ENCODE data around the gene NRCAM. TPM values are rescaled to one million over a fixed set of nuclear protein-coding genes. Genes with fewer than 3 reads are reported as not detected.

The NRCAM gene
- total RNA-seq, 1 donor from 2014 or later: 7.9 TPM

DNA sequence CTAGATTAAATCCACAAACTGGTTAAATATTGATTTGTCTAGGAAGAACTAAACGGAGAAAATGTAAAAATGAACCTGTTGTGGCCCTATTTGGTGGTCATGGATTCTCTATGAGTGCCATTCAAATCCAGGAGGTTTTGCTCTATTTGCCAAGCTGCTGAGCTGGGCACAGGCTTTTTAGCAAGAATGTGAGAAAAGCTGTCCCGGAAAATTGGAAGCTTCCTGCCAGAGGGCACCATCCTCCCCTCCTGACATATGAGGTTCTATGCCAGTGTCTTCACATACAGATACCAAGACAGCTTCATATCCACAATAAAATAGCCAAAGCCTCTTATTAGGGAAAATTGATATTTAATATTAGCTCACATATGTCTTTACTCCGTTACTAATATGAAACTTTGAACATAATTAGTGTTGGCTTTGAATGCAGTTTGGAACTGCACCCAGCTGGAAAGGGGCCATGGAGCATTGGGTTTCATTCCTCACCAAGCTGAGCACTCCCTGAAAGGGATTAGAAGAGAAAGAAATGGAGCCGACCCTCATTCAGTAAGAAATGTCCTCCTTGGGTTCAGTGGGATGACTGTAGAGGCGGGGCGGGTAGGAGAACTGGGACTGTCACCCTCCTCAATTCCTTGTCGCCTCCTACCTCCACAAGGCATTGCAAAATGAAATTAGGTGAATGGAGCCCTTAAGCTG, 47.8 kb downstream of the NRCAM start:
- Histone ChIP-seq H3K27ac (no peak overlapping the region), H3K36me3 (no peaks in the 10 kb centered on the region), H3K9me3 (no peaks in the 10 kb centered on the region), H3K4me3 (no peak overlapping the region), H3K27me3 (no peaks in the 10 kb centered on the region), H3K4me1 (no peaks in the 10 kb centered on the region)
- TF ChIP-seq POLR2AphosphoS5 (IDR thresholded peaks at IDR 0.05; ENCODE audit: insufficient read depth in 1 of 2, low read depth in 1 of 2) (no peak), POLR2A (IDR thresholded peaks at IDR 0.05) (no peak)
- TF ChIP-seq, protein P1, sequence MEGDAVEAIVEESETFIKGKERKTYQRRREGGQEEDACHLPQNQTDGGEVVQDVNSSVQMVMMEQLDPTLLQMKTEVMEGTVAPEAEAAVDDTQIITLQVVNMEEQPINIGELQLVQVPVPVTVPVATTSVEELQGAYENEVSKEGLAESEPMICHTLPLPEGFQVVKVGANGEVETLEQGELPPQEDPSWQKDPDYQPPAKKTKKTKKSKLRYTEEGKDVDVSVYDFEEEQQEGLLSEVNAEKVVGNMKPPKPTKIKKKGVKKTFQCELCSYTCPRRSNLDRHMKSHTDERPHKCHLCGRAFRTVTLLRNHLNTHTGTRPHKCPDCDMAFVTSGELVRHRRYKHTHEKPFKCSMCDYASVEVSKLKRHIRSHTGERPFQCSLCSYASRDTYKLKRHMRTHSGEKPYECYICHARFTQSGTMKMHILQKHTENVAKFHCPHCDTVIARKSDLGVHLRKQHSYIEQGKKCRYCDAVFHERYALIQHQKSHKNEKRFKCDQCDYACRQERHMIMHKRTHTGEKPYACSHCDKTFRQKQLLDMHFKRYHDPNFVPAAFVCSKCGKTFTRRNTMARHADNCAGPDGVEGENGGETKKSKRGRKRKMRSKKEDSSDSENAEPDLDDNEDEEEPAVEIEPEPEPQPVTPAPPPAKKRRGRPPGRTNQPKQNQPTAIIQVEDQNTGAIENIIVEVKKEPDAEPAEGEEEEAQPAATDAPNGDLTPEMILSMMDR (IDR thresholded peaks at IDR 0.05): no peak
- intact Hi-C loops (cut with DNase I): no loop called here
- DNase-seq (ENCODE audit: extremely low spot score in 2 of 2): no peak

DNA sequence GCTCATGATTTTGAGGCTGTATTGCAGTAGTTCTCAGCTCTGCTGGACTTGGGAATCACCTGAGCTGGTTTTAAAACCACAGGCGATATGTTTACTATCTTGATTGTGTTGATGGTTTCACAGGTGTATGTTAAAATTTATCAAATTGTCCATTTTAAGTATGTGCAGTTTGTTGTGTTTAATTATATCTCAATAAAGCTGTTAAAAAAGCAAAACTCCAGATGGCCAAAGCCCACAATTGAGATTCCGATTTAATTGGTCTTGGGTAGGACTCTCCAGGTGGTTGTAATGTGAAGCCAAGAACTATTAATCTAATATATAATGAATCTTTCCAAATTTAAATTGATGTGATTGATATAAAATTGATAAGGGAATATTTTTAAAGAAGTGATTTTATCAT, 48.6 kb downstream of the NRCAM start:
- Histone ChIP-seq H3K27me3 (no peaks in the 10 kb centered on the region), H3K27ac (no peak overlapping the region), H3K4me3 (no peak overlapping the region), H3K4me1 (no peaks in the 10 kb centered on the region), H3K36me3 (no peaks in the 10 kb centered on the region), H3K9me3 (no peaks in the 10 kb centered on the region)
- TF ChIP-seq POLR2A (IDR thresholded peaks at IDR 0.05): no peak
- TF ChIP-seq POLR2AphosphoS5 (IDR thresholded peaks at IDR 0.05; ENCODE audit: insufficient read depth in 1 of 2, low read depth in 1 of 2): no peak
- TF ChIP-seq, protein P1 (IDR thresholded peaks at IDR 0.05): no peak
- no peak for DNase-seq (ENCODE audit: extremely low spot score in 2 of 2)
- intact Hi-C loops (cut with DNase I): no loop called here

DNA sequence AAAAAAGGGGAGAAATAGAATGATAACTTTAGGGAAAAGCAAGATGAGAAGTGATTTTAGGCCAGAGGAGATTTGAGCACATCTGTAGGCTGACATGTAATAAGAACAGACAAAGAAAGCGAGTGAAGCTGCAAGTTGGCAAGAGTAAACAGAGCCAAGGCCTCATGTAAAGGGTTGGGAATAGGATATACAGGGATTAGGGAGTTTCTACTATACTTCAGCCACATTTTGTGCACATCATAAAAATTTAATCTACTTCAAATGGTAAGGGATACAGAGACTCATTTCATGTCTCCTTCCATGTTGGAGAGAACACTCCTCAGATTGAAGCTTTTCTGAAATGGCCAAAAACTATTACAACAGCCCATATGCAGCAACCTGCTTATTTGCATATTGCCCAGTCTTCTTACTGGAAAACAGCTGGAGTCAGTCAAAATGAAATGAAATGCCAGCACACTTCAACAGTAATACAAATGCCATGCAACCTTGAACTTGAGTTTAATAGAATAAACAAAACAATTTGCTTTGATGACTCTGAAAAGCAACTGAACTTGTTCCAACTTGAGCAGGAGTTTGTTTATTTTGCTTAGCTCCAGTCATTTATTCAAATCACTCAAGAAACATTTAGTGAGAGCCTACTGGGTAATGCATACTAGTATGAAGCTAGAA, 49.9 kb downstream of the NRCAM start:
- Histone ChIP-seq H3K4me3 (no peak overlapping the region), H3K36me3 (no peaks in the 10 kb centered on the region), H3K27me3 (no peaks in the 10 kb centered on the region), H3K4me1 (no peaks in the 10 kb centered on the region), H3K27ac (no peak overlapping the region), H3K9me3 (no peaks in the 10 kb centered on the region)
- intact Hi-C loops (cut with DNase I): no loop called here
- no peak for DNase-seq (ENCODE audit: extremely low spot score in 2 of 2)
- TF ChIP-seq POLR2A (IDR thresholded peaks at IDR 0.05): no peak
- no peak for TF ChIP-seq POLR2AphosphoS5 (IDR thresholded peaks at IDR 0.05; ENCODE audit: insufficient read depth in 1 of 2, low read depth in 1 of 2)
- TF ChIP-seq, protein P1 (IDR thresholded peaks at IDR 0.05): no peak

DNA sequence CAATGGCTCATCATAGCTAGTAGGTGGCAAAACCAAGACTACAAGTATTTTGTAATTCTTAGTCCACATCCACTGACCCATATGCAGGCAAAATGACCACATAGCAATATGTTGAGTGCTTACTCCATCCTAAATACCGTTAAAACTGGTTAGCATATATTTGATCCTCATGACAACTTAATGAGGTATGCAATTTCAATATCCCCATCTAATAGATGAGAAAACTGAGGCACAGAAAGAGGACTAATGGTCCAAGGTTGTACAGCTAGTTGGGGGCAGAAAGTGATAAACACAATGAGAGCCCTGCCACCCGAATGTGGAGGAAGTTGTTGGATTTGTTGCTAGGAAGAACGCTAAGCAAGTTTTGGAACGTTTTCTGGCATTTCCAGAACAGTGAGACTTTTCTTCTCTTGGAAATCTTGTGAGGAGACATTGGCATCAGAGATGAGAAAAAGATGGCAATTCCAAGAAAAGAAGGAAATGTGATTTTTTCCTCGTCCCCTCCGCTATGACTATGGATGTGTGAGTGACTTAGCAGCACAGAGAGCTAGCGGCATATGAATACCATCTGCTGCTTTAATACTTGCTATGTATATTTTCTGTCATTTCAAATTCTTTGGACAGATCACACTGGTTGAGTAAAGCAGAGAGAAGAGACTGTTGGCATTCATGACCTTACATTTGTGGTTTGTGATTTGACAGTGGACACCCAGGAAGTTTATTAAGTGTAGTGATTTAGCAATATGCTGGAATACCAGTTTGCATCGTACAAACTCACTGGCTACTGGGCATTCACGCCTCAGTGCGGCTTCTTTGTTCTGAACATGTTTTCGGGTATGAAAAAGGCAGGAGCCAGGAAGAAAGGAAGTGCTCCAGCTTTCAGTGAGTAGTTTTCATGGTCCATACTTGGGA, 51.5 kb downstream of the NRCAM start:
- H3K27ac ChIP-seq: no peak overlapping the region
- no peaks in the 10 kb centered on the region for H3K36me3 ChIP-seq
- no peaks in the 10 kb centered on the region for H3K27me3 ChIP-seq
- intact Hi-C loops (cut with DNase I): no loop called here
- no peaks in the 10 kb centered on the region for H3K9me3 ChIP-seq
- H3K4me3 ChIP-seq: no peak overlapping the region
- TF ChIP-seq, protein P1 (IDR thresholded peaks at IDR 0.05): no peak
- TF ChIP-seq POLR2AphosphoS5 (IDR thresholded peaks at IDR 0.05; ENCODE audit: insufficient read depth in 1 of 2, low read depth in 1 of 2): no peak
- no peak for TF ChIP-seq POLR2A (IDR thresholded peaks at IDR 0.05)
- H3K4me1 ChIP-seq: no peaks in the 10 kb centered on the region
- DNase-seq (ENCODE audit: extremely low spot score in 2 of 2): no peak

All from vagina (tissue), 2 donors.